Ishikawa (cell line): Measurements from ENCODE around the gene MYL5.

ENCODE experiments used
- CEBPB ChIP-seq: IDR thresholded peaks from 2 replicates; pipeline ENCODE4 v1.6.1; 2012
- CREB1 ChIP-seq: IDR thresholded peaks from 2 replicates; pipeline ENCODE4 v1.6.1; 2012; ENCODE audit warnings: low read depth
- EGR1 ChIP-seq: IDR thresholded peaks from 2 replicates; pipeline ENCODE4 v1.6.1; 2012
- EP300 ChIP-seq: IDR thresholded peaks from 2 replicates; pipeline ENCODE4 v1.6.1; 2012; ENCODE audit warnings: borderline replicate concordance
- MAX ChIP-seq: IDR thresholded peaks from 2 replicates; pipeline ENCODE4 v1.6.1; 2012
- NFIC ChIP-seq: IDR thresholded peaks from 2 replicates; pipeline ENCODE4 v1.6.1; 2012
- RAD21 ChIP-seq: IDR thresholded peaks from 2 replicates; pipeline ENCODE4 v1.6.1; 2012; ENCODE audit warnings: low read depth
- TAF1 ChIP-seq: IDR thresholded peaks from 2 replicates; pipeline ENCODE4 v1.6.1; 2012; ENCODE audit warnings: low read depth, mild to moderate bottlenecking
- TCF12 ChIP-seq: IDR thresholded peaks from 2 replicates; pipeline ENCODE4 v1.6.1; 2012; ENCODE audit warnings: low read depth
- TEAD4 ChIP-seq: IDR thresholded peaks from 2 replicates; pipeline ENCODE4 v1.6.1; 2012
- USF1 ChIP-seq: IDR thresholded peaks from 2 replicates; pipeline ENCODE4 v1.6.1; 2012
- YY1 ChIP-seq: IDR thresholded peaks from 2 replicates; pipeline ENCODE4 v1.6.1; 2012; ENCODE audit warnings: low read depth
- TF ChIP-seq, protein P1 (sequence below): IDR thresholded peaks from 2 replicates; pipeline ENCODE4 v1.6.1; 2012; ENCODE audit warnings: low read depth, mild to moderate bottlenecking

DNA sequence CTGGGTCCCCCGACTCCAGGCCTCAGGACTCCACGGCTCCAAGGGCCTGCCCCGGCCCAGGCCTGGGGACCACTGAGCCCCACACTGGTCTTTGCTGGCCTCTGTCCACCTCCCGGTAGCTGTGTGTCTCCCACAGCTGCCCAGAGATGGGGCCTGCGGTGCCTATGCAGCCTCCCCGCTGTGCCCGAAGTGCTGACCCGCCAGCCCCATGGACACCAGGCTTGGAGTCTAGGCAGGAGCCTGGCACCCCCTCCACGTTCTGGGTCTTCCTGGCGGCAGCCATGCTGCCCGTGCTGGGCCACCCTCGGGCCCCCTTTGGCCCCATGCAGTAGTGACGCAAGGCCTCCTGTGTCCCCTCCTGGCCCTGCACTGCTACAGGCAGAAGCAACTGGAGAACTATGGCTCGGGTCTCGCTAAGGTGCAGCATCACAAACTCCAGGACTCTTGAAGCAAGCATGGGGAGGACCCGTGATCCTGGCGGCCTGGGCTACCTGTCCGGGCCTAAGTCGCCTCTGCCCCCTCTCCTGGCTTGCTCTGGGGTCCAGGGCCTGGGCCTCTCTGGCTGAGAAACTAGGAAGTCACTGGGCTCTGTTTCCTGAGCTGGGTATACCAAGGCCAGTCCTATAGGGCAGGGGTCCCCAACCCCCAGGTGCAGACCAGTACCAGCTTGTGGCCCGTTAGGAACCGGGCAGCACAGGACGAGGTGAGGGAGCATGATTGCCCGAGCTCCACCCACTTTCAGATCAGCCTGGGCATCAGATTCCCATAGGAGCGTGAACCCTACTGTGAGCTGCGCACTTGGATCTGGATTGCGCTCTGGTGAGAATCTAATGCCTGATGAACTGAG lies 917 bp downstream of the MYL5 start:
- TF ChIP-seq, protein P1, sequence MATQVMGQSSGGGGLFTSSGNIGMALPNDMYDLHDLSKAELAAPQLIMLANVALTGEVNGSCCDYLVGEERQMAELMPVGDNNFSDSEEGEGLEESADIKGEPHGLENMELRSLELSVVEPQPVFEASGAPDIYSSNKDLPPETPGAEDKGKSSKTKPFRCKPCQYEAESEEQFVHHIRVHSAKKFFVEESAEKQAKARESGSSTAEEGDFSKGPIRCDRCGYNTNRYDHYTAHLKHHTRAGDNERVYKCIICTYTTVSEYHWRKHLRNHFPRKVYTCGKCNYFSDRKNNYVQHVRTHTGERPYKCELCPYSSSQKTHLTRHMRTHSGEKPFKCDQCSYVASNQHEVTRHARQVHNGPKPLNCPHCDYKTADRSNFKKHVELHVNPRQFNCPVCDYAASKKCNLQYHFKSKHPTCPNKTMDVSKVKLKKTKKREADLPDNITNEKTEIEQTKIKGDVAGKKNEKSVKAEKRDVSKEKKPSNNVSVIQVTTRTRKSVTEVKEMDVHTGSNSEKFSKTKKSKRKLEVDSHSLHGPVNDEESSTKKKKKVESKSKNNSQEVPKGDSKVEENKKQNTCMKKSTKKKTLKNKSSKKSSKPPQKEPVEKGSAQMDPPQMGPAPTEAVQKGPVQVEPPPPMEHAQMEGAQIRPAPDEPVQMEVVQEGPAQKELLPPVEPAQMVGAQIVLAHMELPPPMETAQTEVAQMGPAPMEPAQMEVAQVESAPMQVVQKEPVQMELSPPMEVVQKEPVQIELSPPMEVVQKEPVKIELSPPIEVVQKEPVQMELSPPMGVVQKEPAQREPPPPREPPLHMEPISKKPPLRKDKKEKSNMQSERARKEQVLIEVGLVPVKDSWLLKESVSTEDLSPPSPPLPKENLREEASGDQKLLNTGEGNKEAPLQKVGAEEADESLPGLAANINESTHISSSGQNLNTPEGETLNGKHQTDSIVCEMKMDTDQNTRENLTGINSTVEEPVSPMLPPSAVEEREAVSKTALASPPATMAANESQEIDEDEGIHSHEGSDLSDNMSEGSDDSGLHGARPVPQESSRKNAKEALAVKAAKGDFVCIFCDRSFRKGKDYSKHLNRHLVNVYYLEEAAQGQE, result no peak
- TF ChIP-seq YY1 (no peak), TAF1 (no peak), EGR1 (no peak), RAD21 (no peak), CEBPB (no peak), USF1 (no peak), TEAD4 (no peak), MAX (no peak), TCF12 (no peak), CREB1 (no peak), EP300 (no peak), NFIC (no peak)
